Gastrocnemius medialis (tissue), 4 donors: ENCODE data around the gene ACVR1.

Experiments
- POLR2A ChIP-seq, 2 donors: fragments of 450-650 bp; IDR thresholded peaks; one replicate each; pipeline ENCODE4 v1.6.1; 2017; ENCODE audit warnings: antibody characterized with exemption in 2 of 2, mild to moderate bottlenecking in 2 of 2, moderate library complexity in 2 of 2
- TF ChIP-seq, protein P1 (sequence below), 5 experiments: fragments of 450-650 bp in 3 of 5; fragments of 200-600 bp in 2 of 5; sonication (generic) in 2 of 5; IDR thresholded peaks in 4 of 5; conservative IDR thresholded peaks in 1 of 5; 1 replicate in 4 of 5; 2 replicates in 1 of 5; pipeline ENCODE4 v1.5.1; 2016 to 2019; ENCODE audit warnings: antibody characterized with exemption in 5 of 5, mild to moderate bottlenecking in 3 of 5, moderate library complexity in 3 of 5

DNA sequence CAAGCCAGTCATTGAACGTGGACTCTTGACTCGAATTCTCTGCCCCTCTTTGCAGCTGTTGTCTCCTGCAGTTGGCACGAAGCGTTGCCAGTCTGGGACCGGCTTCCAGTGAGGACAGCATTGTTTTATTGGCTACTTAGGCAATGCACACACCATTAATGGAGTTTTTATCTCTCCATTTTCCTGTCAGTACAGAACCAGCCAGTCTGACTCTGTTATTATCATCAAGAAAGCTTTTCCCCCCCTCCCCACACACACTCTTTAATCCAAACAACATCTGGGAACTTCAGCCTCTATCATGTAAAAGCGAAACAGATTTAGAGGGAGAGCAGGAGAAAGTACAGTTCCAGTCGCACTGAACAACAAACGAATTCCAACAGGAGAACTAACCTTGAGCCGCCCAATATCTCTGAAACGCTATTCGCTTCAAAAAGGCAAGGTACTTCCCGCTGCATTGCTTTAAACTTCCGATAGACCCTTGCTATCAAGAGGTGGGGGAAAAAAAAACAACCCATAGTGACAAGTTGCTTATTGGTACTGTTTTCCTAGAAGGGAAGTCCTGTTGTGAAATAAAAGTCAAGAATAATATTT is 38.2 kb downstream of the ACVR1 start:
- TF ChIP-seq, protein P1, sequence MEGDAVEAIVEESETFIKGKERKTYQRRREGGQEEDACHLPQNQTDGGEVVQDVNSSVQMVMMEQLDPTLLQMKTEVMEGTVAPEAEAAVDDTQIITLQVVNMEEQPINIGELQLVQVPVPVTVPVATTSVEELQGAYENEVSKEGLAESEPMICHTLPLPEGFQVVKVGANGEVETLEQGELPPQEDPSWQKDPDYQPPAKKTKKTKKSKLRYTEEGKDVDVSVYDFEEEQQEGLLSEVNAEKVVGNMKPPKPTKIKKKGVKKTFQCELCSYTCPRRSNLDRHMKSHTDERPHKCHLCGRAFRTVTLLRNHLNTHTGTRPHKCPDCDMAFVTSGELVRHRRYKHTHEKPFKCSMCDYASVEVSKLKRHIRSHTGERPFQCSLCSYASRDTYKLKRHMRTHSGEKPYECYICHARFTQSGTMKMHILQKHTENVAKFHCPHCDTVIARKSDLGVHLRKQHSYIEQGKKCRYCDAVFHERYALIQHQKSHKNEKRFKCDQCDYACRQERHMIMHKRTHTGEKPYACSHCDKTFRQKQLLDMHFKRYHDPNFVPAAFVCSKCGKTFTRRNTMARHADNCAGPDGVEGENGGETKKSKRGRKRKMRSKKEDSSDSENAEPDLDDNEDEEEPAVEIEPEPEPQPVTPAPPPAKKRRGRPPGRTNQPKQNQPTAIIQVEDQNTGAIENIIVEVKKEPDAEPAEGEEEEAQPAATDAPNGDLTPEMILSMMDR (IDR thresholded peaks at IDR 0.05 in 4 of 5, conservative IDR thresholded peaks at IDR 0.05 in 1 of 5): no peak
- no peak for TF ChIP-seq POLR2A (IDR thresholded peaks at IDR 0.05)
